Measurements from ENCODE around the gene GART. TPM values are rescaled to one million over a fixed set of nuclear protein-coding genes. Genes with fewer than 3 reads are reported as not detected.

Gene GART
- total RNA-seq, 1 donor from 2014 or later: 85.1 TPM

DNA sequence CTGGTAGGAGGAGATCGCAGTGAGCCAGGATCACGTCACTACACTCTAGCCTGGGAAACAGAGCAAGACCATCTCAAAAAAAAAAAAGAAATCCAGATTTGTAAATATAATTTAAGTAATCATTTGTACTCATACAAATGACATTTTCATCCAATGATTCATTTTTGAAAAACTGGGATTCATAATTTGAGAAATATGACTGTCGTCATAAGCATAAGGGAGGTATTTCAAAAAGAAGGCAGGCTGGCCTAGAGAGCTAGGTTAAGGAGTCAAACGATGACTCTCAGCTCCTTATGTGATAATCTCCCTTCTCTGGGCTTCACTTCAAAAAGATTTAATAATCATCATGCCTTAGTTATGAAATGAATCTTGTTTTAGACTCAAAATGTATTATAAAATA is 2.3 kb downstream of the GART start:
- Mint-ChIP-seq H3K27ac (no peak overlapping the region), H3K36me3 (peaks cover 25% of the 10 kb centered on the region), H3K9me3 (peaks cover 4% of the 10 kb centered on the region), H3K4me3 (no peak overlapping the region), H3K4me1 (peaks cover 25% of the 10 kb centered on the region), H3K27me3 (ENCODE audit: low read depth) (no peaks in the 10 kb centered on the region)
- DNase-seq (ENCODE audit: low spot score in 2 of 2, unreplicated experiment in 2 of 2): no peak
- TF ChIP-seq, protein P1, sequence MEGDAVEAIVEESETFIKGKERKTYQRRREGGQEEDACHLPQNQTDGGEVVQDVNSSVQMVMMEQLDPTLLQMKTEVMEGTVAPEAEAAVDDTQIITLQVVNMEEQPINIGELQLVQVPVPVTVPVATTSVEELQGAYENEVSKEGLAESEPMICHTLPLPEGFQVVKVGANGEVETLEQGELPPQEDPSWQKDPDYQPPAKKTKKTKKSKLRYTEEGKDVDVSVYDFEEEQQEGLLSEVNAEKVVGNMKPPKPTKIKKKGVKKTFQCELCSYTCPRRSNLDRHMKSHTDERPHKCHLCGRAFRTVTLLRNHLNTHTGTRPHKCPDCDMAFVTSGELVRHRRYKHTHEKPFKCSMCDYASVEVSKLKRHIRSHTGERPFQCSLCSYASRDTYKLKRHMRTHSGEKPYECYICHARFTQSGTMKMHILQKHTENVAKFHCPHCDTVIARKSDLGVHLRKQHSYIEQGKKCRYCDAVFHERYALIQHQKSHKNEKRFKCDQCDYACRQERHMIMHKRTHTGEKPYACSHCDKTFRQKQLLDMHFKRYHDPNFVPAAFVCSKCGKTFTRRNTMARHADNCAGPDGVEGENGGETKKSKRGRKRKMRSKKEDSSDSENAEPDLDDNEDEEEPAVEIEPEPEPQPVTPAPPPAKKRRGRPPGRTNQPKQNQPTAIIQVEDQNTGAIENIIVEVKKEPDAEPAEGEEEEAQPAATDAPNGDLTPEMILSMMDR (IDR thresholded peaks at IDR 0.05; ENCODE audit: unreplicated experiment): no peak

DNA sequence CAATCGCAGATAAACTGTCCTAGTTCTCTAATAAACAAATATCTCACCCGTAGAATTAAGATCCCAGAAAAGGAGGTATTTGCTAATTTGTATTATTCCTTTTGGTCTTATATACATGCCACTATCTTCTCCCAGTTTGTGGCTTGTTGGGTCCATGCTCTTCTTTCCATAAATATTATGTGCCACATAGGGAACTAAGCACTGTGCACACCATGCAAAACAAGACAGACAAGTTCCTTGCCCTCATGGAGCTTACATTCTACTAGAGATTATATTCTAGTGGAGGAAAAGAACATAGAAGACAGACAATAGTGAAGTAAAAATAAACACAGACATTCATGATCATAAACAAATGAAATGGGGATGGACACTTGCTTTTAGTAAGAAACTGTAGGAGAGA is 4.7 kb downstream of the GART start:
- TF ChIP-seq, protein P1 (IDR thresholded peaks at IDR 0.05; ENCODE audit: unreplicated experiment): no peak
- Mint-ChIP-seq H3K27ac (no peak overlapping the region), H3K36me3 (peaks cover 32% of the 10 kb centered on the region), H3K27me3 (ENCODE audit: low read depth) (no peaks in the 10 kb centered on the region), H3K9me3 (peaks cover 4% of the 10 kb centered on the region), H3K4me3 (no peak overlapping the region), H3K4me1 (peaks cover 17% of the 10 kb centered on the region)
- no peak for DNase-seq (ENCODE audit: low spot score in 2 of 2, unreplicated experiment in 2 of 2)

DNA sequence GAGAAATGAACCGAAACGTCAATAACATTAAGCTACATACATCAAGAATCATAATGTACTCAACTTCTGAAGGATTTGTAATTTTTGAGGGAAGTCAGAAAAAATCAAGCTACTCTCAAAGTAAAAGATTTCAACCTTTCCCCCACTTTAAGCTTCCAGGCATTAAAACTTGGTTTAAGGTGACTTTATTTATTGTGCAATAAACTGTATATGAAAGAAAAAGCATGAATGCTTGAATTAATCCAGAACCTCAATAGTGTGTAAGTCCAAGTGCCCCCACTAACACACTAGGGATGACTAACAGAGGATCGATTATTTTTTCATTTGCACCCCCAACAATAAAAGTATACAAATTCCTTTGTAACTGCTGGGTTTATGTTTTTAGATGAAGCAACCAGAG is 10.9 kb downstream of the GART start:
- Mint-ChIP-seq H3K36me3 (peaks cover 38% of the 10 kb centered on the region), H3K27me3 (ENCODE audit: low read depth) (no peaks in the 10 kb centered on the region), H3K9me3 (no peaks in the 10 kb centered on the region), H3K4me1 (no peaks in the 10 kb centered on the region), H3K27ac (no peak overlapping the region), H3K4me3 (no peak overlapping the region)
- DNase-seq (ENCODE audit: low spot score in 2 of 2, unreplicated experiment in 2 of 2): no peak
- TF ChIP-seq, protein P1 (IDR thresholded peaks at IDR 0.05; ENCODE audit: unreplicated experiment): no peak

DNA sequence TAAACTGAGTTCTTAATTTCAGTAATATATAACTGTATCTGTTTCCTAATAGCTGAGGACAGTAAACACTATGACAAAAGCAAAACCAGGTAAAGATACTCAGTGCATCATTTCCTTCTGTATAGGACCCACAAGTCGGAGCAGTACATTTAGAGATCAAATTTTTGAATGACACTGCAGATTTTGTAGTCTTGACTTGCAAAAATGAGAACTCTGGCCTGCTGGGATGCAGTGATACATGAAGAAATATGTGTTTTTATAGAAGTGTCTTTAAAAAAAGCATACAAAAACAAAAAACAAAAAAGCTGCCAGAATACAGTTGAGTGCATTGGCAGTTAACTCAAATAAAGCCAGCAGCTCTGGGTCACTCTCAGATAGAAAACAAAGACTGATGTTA is 19.0 kb downstream of the GART start:
- no peaks in the 10 kb centered on the region for H3K27me3 Mint-ChIP-seq (ENCODE audit: low read depth)
- H3K9me3 Mint-ChIP-seq: no peaks in the 10 kb centered on the region
- DNase-seq (ENCODE audit: low spot score in 2 of 2, unreplicated experiment in 2 of 2): no peak
- H3K27ac Mint-ChIP-seq: no peak overlapping the region
- no peak overlapping the region for H3K4me3 Mint-ChIP-seq
- H3K36me3 Mint-ChIP-seq: peaks cover 26% of the 10 kb centered on the region
- no peaks in the 10 kb centered on the region for H3K4me1 Mint-ChIP-seq
- TF ChIP-seq, protein P1 (IDR thresholded peaks at IDR 0.05; ENCODE audit: unreplicated experiment): no peak

DNA sequence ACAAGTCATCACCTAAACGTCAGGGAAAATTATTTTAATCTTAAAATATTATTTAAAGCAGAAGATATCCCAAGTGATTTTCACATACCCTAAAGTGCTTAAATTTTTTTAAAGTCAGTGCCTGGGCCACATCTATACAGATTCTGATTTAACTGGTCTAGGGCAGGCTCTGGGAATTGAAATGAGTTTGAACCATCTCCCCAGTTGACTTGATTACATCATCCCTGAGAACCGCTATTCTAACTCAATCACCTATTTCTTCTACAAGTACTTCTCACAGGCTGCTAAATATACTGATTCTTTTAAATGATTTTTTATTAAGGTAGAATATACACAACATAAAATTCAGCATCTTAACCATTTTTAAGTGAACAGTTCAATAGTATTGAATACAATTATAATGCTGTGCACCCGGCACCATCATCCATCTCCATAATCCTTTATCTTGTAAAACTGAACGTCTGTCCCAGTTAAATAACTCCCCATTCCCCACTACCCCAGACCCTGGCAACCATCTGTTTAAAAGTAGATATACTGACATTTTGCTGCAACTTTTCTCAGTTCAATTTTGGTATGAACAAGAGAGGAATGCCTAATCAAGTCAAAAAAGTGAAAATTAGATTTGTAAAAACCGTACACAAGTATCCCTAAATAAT is 19.5 kb downstream of the GART start:
- no peak overlapping the region for H3K27ac Mint-ChIP-seq
- no peaks in the 10 kb centered on the region for H3K9me3 Mint-ChIP-seq
- H3K27me3 Mint-ChIP-seq (ENCODE audit: low read depth): no peaks in the 10 kb centered on the region
- peaks cover 27% of the 10 kb centered on the region for H3K36me3 Mint-ChIP-seq
- no peak overlapping the region for H3K4me3 Mint-ChIP-seq
- no peak for DNase-seq (ENCODE audit: low spot score in 2 of 2, unreplicated experiment in 2 of 2)
- no peaks in the 10 kb centered on the region for H3K4me1 Mint-ChIP-seq
- TF ChIP-seq, protein P1 (IDR thresholded peaks at IDR 0.05; ENCODE audit: unreplicated experiment): no peak

DNA sequence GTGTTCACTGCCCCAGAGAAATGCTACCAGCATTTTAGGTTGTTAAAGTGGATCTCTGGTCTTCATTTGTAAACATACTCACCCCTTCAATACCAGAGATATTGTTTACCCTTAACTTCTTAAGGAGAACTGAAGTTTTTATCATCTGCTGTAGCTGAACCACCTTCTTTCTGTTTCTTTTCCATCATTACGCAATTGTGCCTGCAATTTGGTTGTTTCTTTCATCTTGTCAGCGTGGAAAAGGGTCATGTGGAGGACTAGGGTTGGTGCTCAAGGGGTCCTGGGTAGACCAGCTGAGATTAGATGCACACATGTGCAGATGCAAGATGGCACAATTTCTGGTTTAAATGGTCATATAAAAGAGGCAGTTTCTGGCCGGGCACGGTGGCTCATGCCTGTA is 23.0 kb downstream of the GART start:
- Mint-ChIP-seq H3K27me3 (ENCODE audit: low read depth) (no peaks in the 10 kb centered on the region), H3K9me3 (no peaks in the 10 kb centered on the region), H3K4me3 (no peak overlapping the region), H3K36me3 (peaks cover 42% of the 10 kb centered on the region), H3K4me1 (no peaks in the 10 kb centered on the region), H3K27ac (no peak overlapping the region)
- TF ChIP-seq, protein P1 (IDR thresholded peaks at IDR 0.05; ENCODE audit: unreplicated experiment): no peak
- DNase-seq (ENCODE audit: low spot score in 2 of 2, unreplicated experiment in 2 of 2): no peak
